ENCODE data around the gene ZCCHC14. TPM values are rescaled to one million over a fixed set of nuclear protein-coding genes. Genes with fewer than 3 reads are reported as not detected.
A peak's percentile ranks its signal among the peaks of the same experiment; 100 is the strongest.

Gene ZCCHC14
- total and polyA plus RNA-seq, 2 of the 13 experiments (the other 11 are each of a cell fraction or from before 2014, with no cell fraction given) = 12.4 to 12.5 TPM

DNA sequence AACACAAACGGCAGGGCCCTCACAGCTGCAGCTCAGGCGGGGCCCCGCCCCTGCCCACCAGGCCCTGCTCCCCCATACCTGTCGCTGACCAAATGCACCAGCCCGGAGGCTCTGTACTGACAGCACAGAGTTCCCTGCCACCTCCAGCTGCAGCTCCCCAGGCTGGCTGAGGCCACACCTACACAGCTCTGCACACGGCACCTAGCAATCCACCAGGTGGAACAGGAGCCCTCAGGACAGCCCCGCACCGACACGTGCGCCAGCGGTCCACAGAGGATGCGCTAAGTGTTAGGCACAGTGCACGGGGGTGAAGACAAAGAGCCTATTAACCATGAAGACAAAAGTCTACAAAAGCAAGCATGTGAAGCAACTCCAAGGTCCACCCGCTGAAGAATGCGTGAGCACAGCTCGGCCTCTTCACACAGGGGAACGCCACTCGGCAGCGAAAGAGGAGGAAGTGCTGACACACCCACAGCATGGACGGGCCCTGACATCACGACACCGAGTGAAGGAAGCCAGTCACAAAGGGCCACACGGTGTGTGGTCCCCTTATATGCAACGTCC lies 5.4 kb downstream of the ZCCHC14 start (continued):
- TF ChIP-seq MAZ (IDR thresholded peaks at IDR 0.05; ENCODE audit: borderline replicate concordance, low read depth, low read length) (0 out of 2 replicates have a peak, but pooled peaks have one; percentile 41), MAZ (CRISPR knock-in tag; IDR thresholded peaks at IDR 0.05; ENCODE audit: low read depth) (no peak; the same call in none of the 2 replicates), NAIF1 (CRISPR knock-in tag; IDR thresholded peaks at IDR 0.05; ENCODE audit: borderline replicate concordance) (peak; percentile 88; the same call in 1 of the 2 replicates), ZIK1 (CRISPR knock-in tag; IDR thresholded peaks at IDR 0.05; ENCODE audit: borderline replicate concordance, low read depth) (0 out of 2 replicates have a peak, but pooled peaks have one; percentile 22), HNRNPLL (IDR thresholded peaks at IDR 0.05; ENCODE audit: low read depth, low read length, poor library complexity, severe bottlenecking) (peak; percentile 70), LCORL (IDR thresholded peaks at IDR 0.05) (no peak), LCORL (CRISPR knock-in tag; IDR thresholded peaks at IDR 0.05) (0 out of 2 replicates have a peak, but pooled peaks have one; percentile 29), ATF7 (IDR thresholded peaks at IDR 0.05) (no peak), ATF7 (CRISPR knock-in tag; IDR thresholded peaks at IDR 0.05) (peak; percentile 74; the same call in 1 of the 2 replicates), ZNF598 (CRISPR knock-in tag; IDR thresholded peaks at IDR 0.05; ENCODE audit: borderline replicate concordance) (no peak), ZNF75D (CRISPR knock-in tag; IDR thresholded peaks at IDR 0.05; ENCODE audit: borderline replicate concordance) (no peak), SMAD1 (CRISPR knock-in tag; IDR thresholded peaks at IDR 0.05; ENCODE audit: borderline replicate concordance, low read depth) (peak; percentile 55; the same call in 1 of the 2 replicates), HOXA9 (CRISPR knock-in tag; IDR thresholded peaks at IDR 0.05; ENCODE audit: borderline replicate concordance) (no peak; the same call in 1 of the 2 replicates), ZMYM2 (CRISPR knock-in tag; IDR thresholded peaks at IDR 0.05) (peak; percentile 35; the same call in 1 of the 2 replicates), ZNF569 (CRISPR knock-in tag; IDR thresholded peaks at IDR 0.05; ENCODE audit: borderline replicate concordance) (no peak), NONO (IDR thresholded peaks at IDR 0.05) (no peak), NONO (CRISPR knock-in tag; conservative IDR thresholded peaks at IDR 0.05) (peak; percentile 91; the same call in 1 of the 2 replicates)
- TF ChIP-seq, protein P1, sequence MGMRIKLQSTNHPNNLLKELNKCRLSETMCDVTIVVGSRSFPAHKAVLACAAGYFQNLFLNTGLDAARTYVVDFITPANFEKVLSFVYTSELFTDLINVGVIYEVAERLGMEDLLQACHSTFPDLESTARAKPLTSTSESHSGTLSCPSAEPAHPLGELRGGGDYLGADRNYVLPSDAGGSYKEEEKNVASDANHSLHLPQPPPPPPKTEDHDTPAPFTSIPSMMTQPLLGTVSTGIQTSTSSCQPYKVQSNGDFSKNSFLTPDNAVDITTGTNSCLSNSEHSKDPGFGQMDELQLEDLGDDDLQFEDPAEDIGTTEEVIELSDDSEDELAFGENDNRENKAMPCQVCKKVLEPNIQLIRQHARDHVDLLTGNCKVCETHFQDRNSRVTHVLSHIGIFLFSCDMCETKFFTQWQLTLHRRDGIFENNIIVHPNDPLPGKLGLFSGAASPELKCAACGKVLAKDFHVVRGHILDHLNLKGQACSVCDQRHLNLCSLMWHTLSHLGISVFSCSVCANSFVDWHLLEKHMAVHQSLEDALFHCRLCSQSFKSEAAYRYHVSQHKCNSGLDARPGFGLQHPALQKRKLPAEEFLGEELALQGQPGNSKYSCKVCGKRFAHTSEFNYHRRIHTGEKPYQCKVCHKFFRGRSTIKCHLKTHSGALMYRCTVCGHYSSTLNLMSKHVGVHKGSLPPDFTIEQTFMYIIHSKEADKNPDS (CRISPR knock-in tag; IDR thresholded peaks at IDR 0.05) = no peak
- TF ChIP-seq, protein P2, sequence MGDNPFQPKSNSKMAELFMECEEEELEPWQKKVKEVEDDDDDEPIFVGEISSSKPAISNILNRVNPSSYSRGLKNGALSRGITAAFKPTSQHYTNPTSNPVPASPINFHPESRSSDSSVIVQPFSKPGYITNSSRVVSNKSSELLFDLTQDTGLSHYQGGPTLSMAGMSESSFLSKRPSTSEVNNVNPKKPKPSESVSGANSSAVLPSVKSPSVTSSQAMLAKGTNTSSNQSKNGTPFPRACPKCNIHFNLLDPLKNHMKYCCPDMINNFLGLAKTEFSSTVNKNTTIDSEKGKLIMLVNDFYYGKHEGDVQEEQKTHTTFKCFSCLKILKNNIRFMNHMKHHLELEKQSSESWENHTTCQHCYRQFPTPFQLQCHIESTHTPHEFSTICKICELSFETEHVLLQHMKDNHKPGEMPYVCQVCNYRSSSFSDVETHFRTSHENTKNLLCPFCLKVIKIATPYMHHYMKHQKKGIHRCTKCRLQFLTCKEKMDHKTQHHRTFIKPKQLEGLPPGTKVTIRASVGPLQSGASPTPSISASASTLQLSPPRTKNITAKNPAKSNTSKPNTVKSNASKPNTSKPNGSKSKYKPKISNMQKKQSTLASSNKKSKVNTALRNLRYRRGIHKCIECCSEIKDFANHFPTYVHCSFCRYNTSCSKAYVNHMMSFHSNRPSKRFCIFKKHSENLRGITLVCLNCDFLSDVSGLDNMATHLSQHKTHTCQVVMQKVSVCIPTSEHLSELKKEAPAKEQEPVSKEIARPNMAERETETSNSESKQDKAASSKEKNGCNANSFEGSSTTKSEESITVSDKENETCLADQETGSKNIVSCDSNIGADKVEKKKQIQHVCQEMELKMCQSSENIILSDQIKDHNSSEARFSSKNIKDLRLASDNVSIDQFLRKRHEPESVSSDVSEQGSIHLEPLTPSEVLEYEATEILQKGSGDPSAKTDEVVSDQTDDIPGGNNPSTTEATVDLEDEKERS (CRISPR knock-in tag; IDR thresholded peaks at IDR 0.05) = 0 out of 2 replicates have a peak, but pooled peaks have one; percentile 57
- TF ChIP-seq, protein P3, sequence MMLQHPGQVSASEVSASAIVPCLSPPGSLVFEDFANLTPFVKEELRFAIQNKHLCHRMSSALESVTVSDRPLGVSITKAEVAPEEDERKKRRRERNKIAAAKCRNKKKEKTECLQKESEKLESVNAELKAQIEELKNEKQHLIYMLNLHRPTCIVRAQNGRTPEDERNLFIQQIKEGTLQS (CRISPR knock-in tag; IDR thresholded peaks at IDR 0.05) = no peak
- TF ChIP-seq, protein P4, sequence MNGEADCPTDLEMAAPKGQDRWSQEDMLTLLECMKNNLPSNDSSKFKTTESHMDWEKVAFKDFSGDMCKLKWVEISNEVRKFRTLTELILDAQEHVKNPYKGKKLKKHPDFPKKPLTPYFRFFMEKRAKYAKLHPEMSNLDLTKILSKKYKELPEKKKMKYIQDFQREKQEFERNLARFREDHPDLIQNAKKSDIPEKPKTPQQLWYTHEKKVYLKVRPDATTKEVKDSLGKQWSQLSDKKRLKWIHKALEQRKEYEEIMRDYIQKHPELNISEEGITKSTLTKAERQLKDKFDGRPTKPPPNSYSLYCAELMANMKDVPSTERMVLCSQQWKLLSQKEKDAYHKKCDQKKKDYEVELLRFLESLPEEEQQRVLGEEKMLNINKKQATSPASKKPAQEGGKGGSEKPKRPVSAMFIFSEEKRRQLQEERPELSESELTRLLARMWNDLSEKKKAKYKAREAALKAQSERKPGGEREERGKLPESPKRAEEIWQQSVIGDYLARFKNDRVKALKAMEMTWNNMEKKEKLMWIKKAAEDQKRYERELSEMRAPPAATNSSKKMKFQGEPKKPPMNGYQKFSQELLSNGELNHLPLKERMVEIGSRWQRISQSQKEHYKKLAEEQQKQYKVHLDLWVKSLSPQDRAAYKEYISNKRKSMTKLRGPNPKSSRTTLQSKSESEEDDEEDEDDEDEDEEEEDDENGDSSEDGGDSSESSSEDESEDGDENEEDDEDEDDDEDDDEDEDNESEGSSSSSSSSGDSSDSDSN (CRISPR knock-in tag; IDR thresholded peaks at IDR 0.05) = peak; percentile 69

Measured in HepG2 (cell line).